AG04449 (cell line): ENCODE results near the gene CCDC71.

Experiments
- CTCF ChIA-PET: fragments of 350-600 bp; formaldehyde crosslinking; extraction: SDS; loops from one replicate; lab custom pipeline; 2021; ENCODE audit warnings: antibody characterized with exemption; lab: Yijun Ruan, JAX
- POLR2A ChIA-PET: fragments of 400-600, 350-600 bp; formaldehyde crosslinking; extraction: SDS; loops from one replicate; lab custom pipeline; 2020; ENCODE audit warnings: antibody characterized with exemption, inconsistent platforms; lab: Yijun Ruan, JAX
- DNase-seq: peaks from one replicate; pipeline ENCODE4 v3.0.0-alpha.2; 2010; ENCODE audit warnings: low read depth, low spot score
- H3K4me3 ChIP-seq: 2 replicates; pipeline ENCODE4 v1.5.1; 2011; ENCODE audit warnings: low read depth, mild to moderate bottlenecking, control low read depth, low read length
- CTCF ChIP-seq: IDR thresholded peaks from one replicate; pipeline ENCODE4 v1.5.1; 2011; ENCODE audit warnings: mild to moderate bottlenecking, moderate library complexity, low read length, control low read depth, inconsistent platforms; ENCODE audit not compliant: insufficient read depth; ENCODE audit errors: missing control alignments

CCDC71 gene

GRCh38 chr3:49172551-49173041, 6.5 kb upstream of the CCDC71 start:
- H3K4me3 ChIP-seq, result peak overlapping the region; percentile 78
- no peak for TF ChIP-seq CTCF
- ChIA-PET POLR2A (no interaction called here), CTCF (interaction anchor here (1.0 to 2.6 kb wide), 2 partner anchors 11 to 103 kb away, joined by 4 to 14 read pairs; partner anchors contain the start of gene C3orf62)
- DNase-seq, result no peak

- no peak for TF ChIP-seq CTCF
- POLR2A ChIA-PET, result interaction anchor here (1.7 kb wide), 1 partner anchor 78 kb away, joined by 8 read pairs; the partner anchor contains the start of gene QRICH1
- DNase-seq, result no peak
- CTCF ChIA-PET, result interaction anchor here (0.8 to 4.8 kb wide), 19 partner anchors 8 to 675 kb away, joined by 3 to 58 read pairs (median 6); partner anchors contain the start of genes C3orf62, LAMB2, NDUFAF3 and USP4
- H3K4me3 ChIP-seq, result peak overlapping the region; percentile 78
Observed at GRCh38 chr3:49171775-49172500, 5.8 kb upstream of the CCDC71 start.

- ChIA-PET POLR2A (interaction anchor here (0.8 to 1.7 kb wide), 4 partner anchors 12 to 168 kb away, joined by 3 to 8 read pairs (median 4); partner anchors contain the start of genes LAMB2, QRICH1 and USP4), CTCF (interaction anchor here (0.7 to 4.8 kb wide), 31 partner anchors 9 to 676 kb away, joined by 3 to 58 read pairs (median 4); partner anchors contain the start of genes C3orf62, IMPDH2, LAMB2 and NDUFAF3)
- no peak for DNase-seq
- H3K4me3 ChIP-seq, result peak within 1 kb of the TSS; percentile 78
- TF ChIP-seq CTCF, result peak; percentile 96
Observed at GRCh38 chr3:49171119-49171774, 5.1 kb upstream of the CCDC71 start, which contains the start of gene KLHDC8B. KLHDC8B (plus strand) TSS chr3:49171598; CDS start chr3:49172770, 1,172 bp downstream.

GRCh38 chr3:49170744-49171118, 4.6 kb upstream of the CCDC71 start:
- peak overlapping the region; percentile 78 for H3K4me3 ChIP-seq
- CTCF ChIA-PET, result interaction anchor here (0.6 to 4.8 kb wide), 38 partner anchors 9 to 676 kb away, joined by 3 to 58 read pairs (median 4); partner anchors contain the start of genes C3orf62, IMPDH2, LAMB2 and NDUFAF3
- TF ChIP-seq CTCF, result no peak
- DNase-seq, result no peak
- POLR2A ChIA-PET, result interaction anchor here (0.8 to 1.7 kb wide), 4 partner anchors 11 to 169 kb away, joined by 3 to 8 read pairs (median 4); partner anchors contain the start of genes LAMB2, QRICH1 and USP4

GRCh38 chr3:49166752-49167556, 823 bp upstream of the CCDC71 start:
- DNase-seq, result no peak
- no peak for TF ChIP-seq CTCF
- peak overlapping the region; percentile 89 for H3K4me3 ChIP-seq
- POLR2A ChIA-PET, result no interaction called here
- CTCF ChIA-PET, result interaction anchor here (1.5 kb wide), 1 partner anchor 11 kb away, joined by 5 read pairs; no protein-coding TSS in a partner anchor
